CD4-positive, alpha-beta memory T cell (primary cell): ENCODE data around the gene REX1BD. TPM values are rescaled to one million over a fixed set of nuclear protein-coding genes. Genes with fewer than 3 reads are reported as not detected.
"Not testable (repeated sequence)": the region's sequence is repeated elsewhere in the genome, so short reads cannot be mapped to it uniquely, and the experiment has no call there.

Source experiments
- CTCF ChIA-PET: fragments of 350-600 bp; sonication (Branson Sonifier 250); formaldehyde crosslinking; loops from one replicate; lab custom pipeline; 2021; ENCODE audit warnings: inconsistent platforms; ENCODE audit not compliant: partially characterized antibody; lab: Charles Lee
- POLR2A ChIA-PET: fragments of 350-600 bp; sonication (Branson Sonifier 250); formaldehyde crosslinking; loops from one replicate; lab custom pipeline; 2021; ENCODE audit not compliant: partially characterized antibody; lab: Charles Lee
- DNase-seq, 5 donors: peaks; one replicate each; pipeline versions ENCODE4 v3.0.0 to v3.0.0-alpha.2; 2020 to 2022; ENCODE audit warnings: mixed read lengths in 1 of 5
- H3K27ac ChIP-seq: one replicate; pipeline ENCODE4 v1.7.0; 2013; ENCODE audit warnings: low read depth, low read length
- H3K27me3 ChIP-seq: 2 replicates; pipeline ENCODE4 v1.7.0; 2013; ENCODE audit warnings: mild to moderate bottlenecking, low read length, moderate library complexity; ENCODE audit not compliant: insufficient read depth
- H3K36me3 ChIP-seq: 2 replicates; pipeline ENCODE4 v1.7.0; 2013; ENCODE audit warnings: mild to moderate bottlenecking, low read length, moderate library complexity; ENCODE audit not compliant: insufficient read depth
- H3K4me1 ChIP-seq: 2 replicates; pipeline ENCODE4 v1.7.0; 2013; ENCODE audit warnings: mild to moderate bottlenecking, low read length, moderate library complexity; ENCODE audit not compliant: insufficient read depth
- H3K4me3 ChIP-seq, 2 donors: one replicate each; pipeline ENCODE4 v1.7.0; 2013; ENCODE audit warnings: low read length in 2 of 2, mild to moderate bottlenecking in 1 of 2
- H3K9me3 ChIP-seq, 2 donors: one replicate each; pipeline ENCODE4 v1.7.0; 2013; ENCODE audit warnings: low read length in 2 of 2, control low read depth in 1 of 2; ENCODE audit not compliant: control insufficient read depth in 1 of 2
- H3K27ac Mint-ChIP-seq, 7 donors: one replicate each; pipeline ENCODE4 v1.8.0; 2020 to 2021; ENCODE audit warnings: mixed read lengths in 7 of 7, mild to moderate bottlenecking in 6 of 7, inconsistent platforms in 3 of 7, moderate library complexity in 3 of 7
- H3K27me3 Mint-ChIP-seq, 2 donors: one replicate each; pipeline ENCODE4 v1.8.0; 2020 to 2021; ENCODE audit warnings: mixed read lengths in 2 of 2
- H3K36me3 Mint-ChIP-seq, 2 donors: one replicate each; pipeline ENCODE4 v1.8.0; 2020 to 2021; ENCODE audit warnings: mixed read lengths in 2 of 2, inconsistent platforms in 1 of 2, mild to moderate bottlenecking in 1 of 2
- H3K4me1 Mint-ChIP-seq, 4 donors: one replicate each; pipeline ENCODE4 v1.8.0; 2020 to 2021; ENCODE audit warnings: mixed read lengths in 4 of 4, mild to moderate bottlenecking in 1 of 4
- H3K4me3 Mint-ChIP-seq, 8 donors: one replicate each; pipeline ENCODE4 v1.8.0; 2020 to 2021; ENCODE audit warnings: mixed read lengths in 8 of 8, mild to moderate bottlenecking in 7 of 8, moderate library complexity in 6 of 8, inconsistent platforms in 3 of 8
- H3K9me3 Mint-ChIP-seq, 8 donors: one replicate each; pipeline ENCODE4 v1.8.0; 2020 to 2021; ENCODE audit warnings: mixed read lengths in 8 of 8, mild to moderate bottlenecking in 5 of 8, inconsistent platforms in 3 of 8, moderate library complexity in 1 of 8
- intact Hi-C: fragments of 100-400 bp; cut with micrococcal nuclease; formaldehyde crosslinking; loops from one replicate; pipeline ENCODE4 v1.15.1; 2023
- polyA plus RNA-seq, 2 donors: library from polyadenylated mRNA; unstranded; fragments of 300-500 nt; fragmentation: Illumina TruSeq; gene quantifications; one replicate each; pipeline ENCODE4 v1.2.3, GENCODE V29; 2021
- total RNA-seq, 2 experiments: library from RNA; stranded (reverse); gene quantifications; one replicate each; pipeline ENCODE4 v1.2.3, GENCODE V29; 2021

Gene REX1BD
- total RNA-seq, result 100 to 1,000 TPM; 150 to 154 TPM
- polyA plus RNA-seq, result 100 to 1,000 TPM; 148 to 156 TPM

DNA sequence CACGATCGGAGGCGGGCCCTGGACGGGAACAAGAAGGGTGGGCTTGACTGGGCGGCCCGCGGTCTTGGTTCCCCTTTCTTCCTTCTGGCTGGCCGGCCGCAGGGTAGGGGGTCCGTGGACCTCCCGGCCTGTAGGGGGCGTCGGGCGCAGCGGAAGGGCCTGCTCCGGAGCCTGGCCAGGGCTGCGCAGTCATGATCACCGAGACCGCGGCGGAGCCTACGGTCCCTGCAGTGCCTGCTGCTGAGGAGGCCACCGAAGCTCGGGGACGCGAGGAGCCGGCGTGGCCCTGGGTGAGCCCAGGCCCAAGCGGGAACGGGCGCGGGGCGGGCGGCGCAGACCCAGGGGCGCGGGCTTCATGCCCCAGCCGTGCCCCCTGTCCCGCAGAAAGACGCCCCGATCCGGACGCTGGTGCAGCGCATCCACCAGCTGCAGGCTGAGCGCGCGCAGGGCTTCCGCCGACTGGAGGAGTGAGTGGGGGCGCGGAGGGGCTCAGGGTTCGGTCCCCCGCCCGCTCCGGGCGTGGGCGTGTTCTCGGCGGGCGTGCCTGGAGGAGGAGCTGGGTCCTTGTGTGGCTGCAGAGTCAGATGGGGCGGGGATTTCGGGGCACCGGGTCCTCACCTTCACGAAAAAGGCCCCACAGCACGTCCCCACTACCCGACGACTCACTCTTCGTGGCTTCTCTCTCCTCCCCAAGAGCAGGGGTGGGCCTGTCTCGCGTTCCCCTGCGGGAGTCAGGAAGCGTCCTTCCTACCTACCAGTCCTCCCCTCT lies at the start of gene REX1BD:
Gene REX1BD, plus strand, starts transcription at position 188 of the 769 bp plus-strand sequence. Its CDS starts 4 bp downstream, at position 192.
- peak within 1 kb of the TSS; percentile 82 to 93 (median 89) for H3K4me3 Mint-ChIP-seq
- no peaks in the 10 kb centered on the region for H3K27me3 Mint-ChIP-seq
- peaks cover 0 to 6% of the 10 kb centered on the region in 2 donors for H3K36me3 Mint-ChIP-seq
- peak; percentile 86 to 95 (median 87) for DNase-seq
- no peaks in the 10 kb centered on the region for H3K9me3 Mint-ChIP-seq
- Histone ChIP-seq H3K4me3 (peak within 1 kb of the TSS; percentile 47 to 79), H3K4me1 (peaks cover 36% of the 10 kb centered on the region), H3K36me3 (peaks cover 4% of the 10 kb centered on the region), H3K27ac (peak within 1 kb of the TSS; percentile 67), H3K9me3 (no peaks in the 10 kb centered on the region), H3K27me3 (no peaks in the 10 kb centered on the region)
- ChIA-PET CTCF (interaction anchor here (0.9 to 4.9 kb wide), 35 partner anchors 8 to 270 kb away, joined by 3 to 58 read pairs (median 5); partner anchors contain the start of genes ELL, FKBP8, KXD1 and TMEM59L), POLR2A (interaction anchor here (0.7 to 6.3 kb wide), 39 partner anchors 10 to 841 kb away, joined by 3 to 122 read pairs (median 5); partner anchors contain the start of genes COPE, DDX49, ELL and FKBP8)
- peak within 1 kb of the TSS; percentile 83 to 96 (median 92) for H3K27ac Mint-ChIP-seq
- intact Hi-C loops, result loop anchor here (1.0 to 5.0 kb wide), 6 partner anchors 17 to 331 kb away; partner anchors contain the start of genes COPE, DDX49 and UBA52
- peaks cover 21 to 48% (median 35%) of the 10 kb centered on the region in 4 donors for H3K4me1 Mint-ChIP-seq

- Mint-ChIP-seq H3K27ac (peak overlapping the region in 1 of 7 donors; percentile 77), H3K4me1 (peaks cover 8 to 30% (median 19%) of the 10 kb centered on the region in 4 donors), H3K27me3 (no peaks in the 10 kb centered on the region), H3K36me3 (peaks cover 15 to 42% of the 10 kb centered on the region in 2 donors), H3K9me3 (no peaks in the 10 kb centered on the region), H3K4me3 (no peak overlapping the region)
- Histone ChIP-seq H3K27ac (no peak overlapping the region), H3K4me1 (peaks cover 21% of the 10 kb centered on the region), H3K4me3 (no peak overlapping the region), H3K9me3 (no peaks in the 10 kb centered on the region), H3K27me3 (no peaks in the 10 kb centered on the region), H3K36me3 (peaks cover 43% of the 10 kb centered on the region)
- ChIA-PET POLR2A (interaction anchor here (2.6 kb wide), 1 partner anchor 19 kb away, joined by 13 read pairs; the partner anchor contains the start of gene KXD1), CTCF (interaction anchor here (1.8 to 2.9 kb wide), 2 partner anchors 16 to 20 kb away, joined by 5 to 9 read pairs; no protein-coding TSS in a partner anchor)
- intact Hi-C loops, result no loop called here
- DNase-seq, result no peak
These were observed 49.2 kb upstream of the REX1BD start for GRCh38 chr19:18539372-18539771.

GRCh38 chr19:18540200-18540599 lies 48.4 kb upstream of the REX1BD start:
- H3K9me3 Mint-ChIP-seq, H3K27me3 Mint-ChIP-seq, H3K27me3 ChIP-seq, H3K27ac ChIP-seq, H3K4me3 ChIP-seq, H3K9me3 ChIP-seq, DNase-seq: not testable (repeated sequence)
- peaks cover 12 to 41% of the 10 kb centered on the region in 2 donors for H3K36me3 Mint-ChIP-seq
- peaks cover 43% of the 10 kb centered on the region for H3K36me3 ChIP-seq
- ChIA-PET POLR2A (interaction anchor here (0.7 to 2.6 kb wide), 2 partner anchors 18 to 73 kb away, joined by 3 to 13 read pairs; partner anchors contain the start of gene KXD1), CTCF (interaction anchor here (1.8 kb wide), 1 partner anchor 17 kb away, joined by 5 read pairs; no protein-coding TSS in a partner anchor)
- intact Hi-C loops, result loop anchor here (5.0 kb wide), 1 partner anchor 97 kb away; the partner anchor contains the start of gene KLHL26
- H3K4me1 ChIP-seq, result peaks cover 25% of the 10 kb centered on the region
- peaks cover 8 to 35% (median 23%) of the 10 kb centered on the region in 4 donors for H3K4me1 Mint-ChIP-seq
- peak overlapping the region in 1 of 8 donors; percentile 9 for H3K4me3 Mint-ChIP-seq
- H3K27ac Mint-ChIP-seq, result peak overlapping the region in 2 of 7 donors; percentile 8 to 37

- CTCF ChIA-PET, result interaction anchor here (0.9 to 1.6 kb wide), 2 partner anchors 15 to 307 kb away, joined by 3 to 6 read pairs; no protein-coding TSS in a partner anchor
- intact Hi-C loops, result loop anchor here (5.0 kb wide), 1 partner anchor 96 kb away; the partner anchor contains the start of gene KLHL26
- Mint-ChIP-seq H3K4me1 (peaks cover 8 to 35% (median 23%) of the 10 kb centered on the region in 4 donors), H3K27ac (peak overlapping the region; percentile 42 to 95 (median 92)), H3K27me3 (no peaks in the 10 kb centered on the region), H3K9me3 (no peaks in the 10 kb centered on the region), H3K36me3 (peaks cover 8 to 37% of the 10 kb centered on the region in 2 donors), H3K4me3 (peak overlapping the region; percentile 5 to 88 (median 48))
- no peak for DNase-seq
- Histone ChIP-seq H3K36me3 (peaks cover 34% of the 10 kb centered on the region), H3K4me1 (peaks cover 25% of the 10 kb centered on the region), H3K27ac (no peak overlapping the region), H3K9me3 (no peaks in the 10 kb centered on the region), H3K27me3 (no peaks in the 10 kb centered on the region), H3K4me3 (no peak overlapping the region)
- POLR2A ChIA-PET, result interaction anchor here (1.4 to 1.8 kb wide), 5 partner anchors 16 to 48 kb away, joined by 5 to 18 read pairs (median 6); partner anchors contain the start of genes KXD1, REX1BD and UBA52
These were observed 47.2 kb upstream of the REX1BD start for GRCh38 chr19:18541258-18541991.

DNA sequence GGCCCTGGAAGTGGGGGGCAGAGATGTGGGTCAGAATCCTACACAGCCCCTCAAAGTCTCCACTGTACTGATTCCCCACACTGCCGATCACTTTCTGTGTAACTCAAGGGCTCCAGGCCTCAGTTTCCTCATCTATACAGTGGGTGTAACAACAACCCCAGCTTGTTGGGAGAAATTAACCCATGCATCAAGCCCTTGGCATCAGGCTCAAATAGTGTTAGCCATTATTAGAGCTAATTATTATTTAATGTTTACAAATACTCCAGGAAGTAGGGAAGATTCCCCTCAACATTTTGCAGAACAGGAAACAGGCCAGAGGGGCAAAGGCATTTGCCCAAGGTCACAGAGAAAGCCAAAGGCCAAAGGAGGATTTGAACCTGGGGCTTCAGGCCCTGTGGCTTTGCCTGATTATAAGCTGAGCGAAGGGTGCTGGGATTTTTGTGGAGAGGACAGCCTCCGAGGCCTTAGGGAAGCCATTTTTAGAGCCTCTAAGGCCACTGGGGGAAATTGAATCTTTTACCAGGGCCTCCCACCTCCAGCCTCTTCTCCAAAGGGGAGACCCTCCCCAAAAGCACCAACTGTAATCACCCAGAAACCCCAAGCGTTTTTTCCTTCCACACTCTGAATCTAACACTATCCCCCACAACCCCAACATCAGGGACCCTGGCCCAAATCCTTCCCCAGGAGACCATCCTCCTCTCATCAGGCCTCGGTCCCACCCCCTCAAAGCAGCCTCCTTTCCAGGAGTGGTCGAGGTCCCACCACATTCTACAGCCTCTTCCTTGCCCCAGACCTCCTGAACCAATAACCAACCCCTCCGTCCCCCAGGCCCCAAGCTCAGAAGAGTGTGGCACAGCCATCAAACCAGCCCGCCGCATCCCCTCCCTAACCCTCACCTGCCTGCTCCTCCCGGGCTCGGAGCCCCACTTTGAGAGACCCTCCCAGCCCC lies 46.3 kb upstream of the REX1BD start:
- no peaks in the 10 kb centered on the region for H3K27me3 Mint-ChIP-seq

More for the DNA sequence above, 46.3 kb upstream of the REX1BD start:
- Histone ChIP-seq H3K36me3 (peaks cover 29% of the 10 kb centered on the region), H3K27me3 (no peaks in the 10 kb centered on the region), H3K4me3 (peak overlapping the region; percentile 52 to 59), H3K9me3 (no peaks in the 10 kb centered on the region), H3K4me1 (peaks cover 25% of the 10 kb centered on the region), H3K27ac (peak overlapping the region; percentile 67)
- CTCF ChIA-PET, result interaction anchor here (0.9 to 1.6 kb wide), 3 partner anchors 16 to 306 kb away, joined by 3 to 6 read pairs (median 3); no protein-coding TSS in a partner anchor
- no peak for DNase-seq
- Mint-ChIP-seq H3K9me3 (no peaks in the 10 kb centered on the region), H3K4me1 (peaks cover 8 to 35% (median 21%) of the 10 kb centered on the region in 4 donors), H3K4me3 (peak overlapping the region; percentile 86 to 92 (median 88)), H3K36me3 (peaks cover 3 to 28% of the 10 kb centered on the region in 2 donors), H3K27ac (peak overlapping the region; percentile 86 to 95 (median 93))
- POLR2A ChIA-PET, result interaction anchor here (0.8 to 1.8 kb wide), 8 partner anchors 14 to 47 kb away, joined by 3 to 18 read pairs (median 6); partner anchors contain the start of genes ELL, KXD1, REX1BD and UBA52
- intact Hi-C loops, result loop anchor here (5.0 kb wide), 1 partner anchor 95 kb away; the partner anchor contains the start of gene KLHL26
